ENCODE results near the gene TRPV4.

The TRPV4 gene

GRCh38 chr12:109800536-109800935 is 32.7 kb downstream of the TRPV4 start:
- no peak for DNase-seq (ENCODE audit: low read depth, low spot score)
- Histone ChIP-seq H3K9ac (ENCODE audit: insufficient read length) (no peak overlapping the region), H3K9me3 (ENCODE audit: low read depth, low read length) (no peaks in the 10 kb centered on the region), H3K4me3 (no peak overlapping the region), H3K27ac (no peak overlapping the region), H3K36me3 (ENCODE audit: insufficient read depth, low read length) (no peaks in the 10 kb centered on the region)
- TF ChIP-seq POLR2AphosphoS5 (IDR thresholded peaks at IDR 0.05; ENCODE audit: borderline replicate concordance, low read depth, low read length) (no peak), FOXP2 (optimal IDR thresholded peaks at IDR 0.05; ENCODE audit: control extremely low read depth, extremely low read length, insufficient read depth) (no peak), EZH2 (IDR thresholded peaks at IDR 0.05) (no peak)

GRCh38 chr12:109798691-109799090 is 34.5 kb downstream of the TRPV4 start:
- no peak overlapping the region for H3K4me3 ChIP-seq
- no peak overlapping the region for H3K9ac ChIP-seq (ENCODE audit: insufficient read length)
- TF ChIP-seq FOXP2 (optimal IDR thresholded peaks at IDR 0.05; ENCODE audit: control extremely low read depth, extremely low read length, insufficient read depth) (no peak), EZH2 (IDR thresholded peaks at IDR 0.05) (no peak), POLR2AphosphoS5 (IDR thresholded peaks at IDR 0.05; ENCODE audit: borderline replicate concordance, low read depth, low read length) (no peak)

GRCh38 chr12:109797905-109798669 is 35.1 kb downstream of the TRPV4 start:
- no peak for DNase-seq (ENCODE audit: low read depth, low spot score)
- TF ChIP-seq FOXP2 (optimal IDR thresholded peaks at IDR 0.05; ENCODE audit: control extremely low read depth, extremely low read length, insufficient read depth), result no peak
- no peak for TF ChIP-seq EZH2 (IDR thresholded peaks at IDR 0.05)
- TF ChIP-seq POLR2AphosphoS5 (IDR thresholded peaks at IDR 0.05; ENCODE audit: borderline replicate concordance, low read depth, low read length), result no peak
- Histone ChIP-seq H3K4me3 (no peak overlapping the region), H3K9me3 (ENCODE audit: low read depth, low read length) (no peaks in the 10 kb centered on the region), H3K9ac (ENCODE audit: insufficient read length) (no peak overlapping the region), H3K36me3 (ENCODE audit: insufficient read depth, low read length) (no peaks in the 10 kb centered on the region), H3K27ac (no peak overlapping the region)

More at GRCh38 chr12:109798691-109799090, 34.5 kb downstream of the TRPV4 start:
- Histone ChIP-seq H3K27ac (no peak overlapping the region), H3K9me3 (ENCODE audit: low read depth, low read length) (no peaks in the 10 kb centered on the region), H3K36me3 (ENCODE audit: insufficient read depth, low read length) (no peaks in the 10 kb centered on the region)
- no peak for DNase-seq (ENCODE audit: low read depth, low spot score)

GRCh38 chr12:109796057-109796456 is 37.1 kb downstream of the TRPV4 start:
- no peak for TF ChIP-seq FOXP2 (optimal IDR thresholded peaks at IDR 0.05; ENCODE audit: control extremely low read depth, extremely low read length, insufficient read depth)
- TF ChIP-seq EZH2 (IDR thresholded peaks at IDR 0.05), result no peak
- no peak for TF ChIP-seq POLR2AphosphoS5 (IDR thresholded peaks at IDR 0.05; ENCODE audit: borderline replicate concordance, low read depth, low read length)
- Histone ChIP-seq H3K9ac (ENCODE audit: insufficient read length) (no peak overlapping the region), H3K27ac (no peak overlapping the region), H3K4me3 (no peak overlapping the region), H3K9me3 (ENCODE audit: low read depth, low read length) (no peaks in the 10 kb centered on the region), H3K36me3 (ENCODE audit: insufficient read depth, low read length) (no peaks in the 10 kb centered on the region)
- DNase-seq (ENCODE audit: low read depth, low spot score), result no peak

- no peaks in the 10 kb centered on the region for H3K36me3 ChIP-seq (ENCODE audit: insufficient read depth, low read length)
- no peak for DNase-seq (ENCODE audit: low read depth, low spot score)
- H3K4me3 ChIP-seq, result no peak overlapping the region
- TF ChIP-seq EZH2 (IDR thresholded peaks at IDR 0.05) (no peak), FOXP2 (optimal IDR thresholded peaks at IDR 0.05; ENCODE audit: control extremely low read depth, extremely low read length, insufficient read depth) (no peak), POLR2AphosphoS5 (IDR thresholded peaks at IDR 0.05; ENCODE audit: borderline replicate concordance, low read depth, low read length) (no peak)
- no peaks in the 10 kb centered on the region for H3K9me3 ChIP-seq (ENCODE audit: low read depth, low read length)
- no peak overlapping the region for H3K9ac ChIP-seq (ENCODE audit: insufficient read length)
- no peak overlapping the region for H3K27ac ChIP-seq
Measured at GRCh38 chr12:109795023-109795422, 38.2 kb downstream of the TRPV4 start.

- no peak for TF ChIP-seq FOXP2 (optimal IDR thresholded peaks at IDR 0.05; ENCODE audit: control extremely low read depth, extremely low read length, insufficient read depth)
- TF ChIP-seq EZH2 (IDR thresholded peaks at IDR 0.05), result no peak
- no peak for TF ChIP-seq POLR2AphosphoS5 (IDR thresholded peaks at IDR 0.05; ENCODE audit: borderline replicate concordance, low read depth, low read length)
- no peak overlapping the region for H3K27ac ChIP-seq
- H3K9me3 ChIP-seq (ENCODE audit: low read depth, low read length), result no peaks in the 10 kb centered on the region
- no peak overlapping the region for H3K9ac ChIP-seq (ENCODE audit: insufficient read length)
- H3K36me3 ChIP-seq (ENCODE audit: insufficient read depth, low read length), result no peaks in the 10 kb centered on the region
- DNase-seq (ENCODE audit: low read depth, low spot score), result no peak
- no peak overlapping the region for H3K4me3 ChIP-seq
Measured at GRCh38 chr12:109793826-109794501, 39.2 kb downstream of the TRPV4 start.

- H3K4me3 ChIP-seq, result no peak overlapping the region
- H3K9ac ChIP-seq (ENCODE audit: insufficient read length), result no peak overlapping the region
- TF ChIP-seq EZH2 (IDR thresholded peaks at IDR 0.05), result no peak
- TF ChIP-seq FOXP2 (optimal IDR thresholded peaks at IDR 0.05; ENCODE audit: control extremely low read depth, extremely low read length, insufficient read depth), result no peak
- no peak for TF ChIP-seq POLR2AphosphoS5 (IDR thresholded peaks at IDR 0.05; ENCODE audit: borderline replicate concordance, low read depth, low read length)
- DNase-seq (ENCODE audit: low read depth, low spot score), result no peak
- H3K36me3 ChIP-seq (ENCODE audit: insufficient read depth, low read length), result no peaks in the 10 kb centered on the region
- H3K27ac ChIP-seq, result no peak overlapping the region
- no peaks in the 10 kb centered on the region for H3K9me3 ChIP-seq (ENCODE audit: low read depth, low read length)
Measured at GRCh38 chr12:109793411-109793810, 39.8 kb downstream of the TRPV4 start.

GRCh38 chr12:109792992-109793391 is 40.2 kb downstream of the TRPV4 start:
- Histone ChIP-seq H3K9ac (ENCODE audit: insufficient read length) (no peak overlapping the region), H3K27ac (no peak overlapping the region), H3K9me3 (ENCODE audit: low read depth, low read length) (no peaks in the 10 kb centered on the region), H3K36me3 (ENCODE audit: insufficient read depth, low read length) (no peaks in the 10 kb centered on the region), H3K4me3 (no peak overlapping the region)
- DNase-seq (ENCODE audit: low read depth, low spot score), result no peak
- TF ChIP-seq POLR2AphosphoS5 (IDR thresholded peaks at IDR 0.05; ENCODE audit: borderline replicate concordance, low read depth, low read length), result no peak

Measured in SK-N-MC (cell line).